ENCODE results near the gene IGLL1. TPM values are rescaled to one million over a fixed set of nuclear protein-coding genes. Genes with fewer than 3 reads are reported as not detected.
"Not testable (repeated sequence)": the region's sequence is repeated elsewhere in the genome, so short reads cannot be mapped to it uniquely, and the experiment has no call there.

IGLL1 gene
- total RNA-seq, 1 donor from 2014 or later, result 0.21 TPM

DNA sequence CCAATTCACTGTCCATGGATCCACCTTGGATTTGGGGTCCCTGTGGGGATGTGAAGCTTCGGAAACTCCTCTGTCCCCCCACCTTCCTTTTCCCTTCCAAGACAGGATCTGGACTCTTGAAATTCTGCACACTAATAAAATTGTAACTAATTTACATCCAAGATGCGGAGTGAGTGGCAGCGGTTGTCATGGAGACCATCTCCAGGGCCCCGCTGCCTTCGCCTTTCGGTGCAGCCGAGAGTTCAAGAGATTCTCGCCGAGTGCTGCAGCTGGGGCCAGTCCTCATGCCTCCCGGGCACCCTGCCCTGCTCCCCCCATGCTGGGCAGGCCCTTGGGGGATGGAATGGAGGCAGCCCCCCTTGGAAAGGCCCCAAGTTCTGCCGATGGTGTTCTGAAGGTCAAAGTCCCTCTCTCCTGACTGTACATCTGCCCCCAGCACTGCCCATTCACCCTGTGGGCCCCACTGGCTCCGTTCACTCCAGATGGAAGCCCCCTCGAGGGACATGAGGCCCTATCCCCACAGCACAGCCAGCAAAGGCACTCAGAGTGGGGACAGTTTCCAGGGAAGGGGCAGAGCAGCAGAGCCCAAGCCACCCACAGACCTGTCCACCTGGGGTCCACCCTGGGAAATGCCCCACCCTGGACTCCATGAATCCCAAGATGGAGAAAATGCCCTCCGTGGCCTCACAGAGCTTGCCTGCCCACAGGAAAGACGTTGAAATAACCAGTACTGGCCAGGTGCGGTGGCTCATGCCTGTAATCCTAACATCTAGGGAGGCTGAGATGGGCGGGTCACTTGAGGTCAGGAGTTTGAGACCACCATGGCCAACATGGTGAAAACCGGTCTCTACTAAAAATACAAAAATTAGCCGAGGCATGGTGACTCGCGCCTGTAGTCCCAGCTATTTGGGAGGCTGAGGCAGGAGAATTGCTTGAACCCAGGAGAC, 25.9 kb downstream of the IGLL1 start:
- Mint-ChIP-seq H3K9me3 (no peaks in the 10 kb centered on the region), H3K4me1 (ENCODE audit: low read depth) (no peaks in the 10 kb centered on the region), H3K36me3 (ENCODE audit: low read depth) (no peaks in the 10 kb centered on the region), H3K27ac (no peak overlapping the region), H3K4me3 (ENCODE audit: low read depth) (no peak overlapping the region), H3K27me3 (ENCODE audit: low read depth) (peaks cover 2% of the 10 kb centered on the region)
- no peak for DNase-seq (ENCODE audit: low spot score)
- intact Hi-C loops (cut with micrococcal nuclease), result no loop called here

DNA sequence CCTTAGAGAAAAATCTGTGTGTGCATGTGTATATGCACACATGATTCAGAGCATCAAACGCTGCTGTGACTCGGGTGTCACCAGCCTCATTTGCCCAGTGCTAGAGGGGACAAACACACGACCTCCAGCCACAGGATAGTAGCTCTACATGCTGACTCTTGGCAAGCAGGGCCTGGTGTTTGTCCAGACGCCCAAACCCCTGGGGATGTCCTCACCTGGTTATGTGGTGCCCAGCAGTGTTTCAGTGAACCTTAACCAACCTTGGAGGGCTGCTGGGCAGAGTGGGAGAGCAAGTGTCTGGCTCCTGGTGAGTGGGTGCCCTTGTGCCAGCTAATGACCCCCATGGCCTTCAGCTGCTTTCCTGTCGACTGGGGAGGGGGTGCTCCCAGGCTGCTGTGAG, 26.7 kb downstream of the IGLL1 start:
- DNase-seq (ENCODE audit: low spot score), result no peak
- Mint-ChIP-seq H3K27ac (no peak overlapping the region), H3K4me3 (ENCODE audit: low read depth) (no peak overlapping the region), H3K9me3 (no peaks in the 10 kb centered on the region), H3K36me3 (ENCODE audit: low read depth) (no peaks in the 10 kb centered on the region), H3K27me3 (ENCODE audit: low read depth) (peaks cover 2% of the 10 kb centered on the region), H3K4me1 (ENCODE audit: low read depth) (no peaks in the 10 kb centered on the region)
- intact Hi-C loops (cut with micrococcal nuclease), result no loop called here

DNA sequence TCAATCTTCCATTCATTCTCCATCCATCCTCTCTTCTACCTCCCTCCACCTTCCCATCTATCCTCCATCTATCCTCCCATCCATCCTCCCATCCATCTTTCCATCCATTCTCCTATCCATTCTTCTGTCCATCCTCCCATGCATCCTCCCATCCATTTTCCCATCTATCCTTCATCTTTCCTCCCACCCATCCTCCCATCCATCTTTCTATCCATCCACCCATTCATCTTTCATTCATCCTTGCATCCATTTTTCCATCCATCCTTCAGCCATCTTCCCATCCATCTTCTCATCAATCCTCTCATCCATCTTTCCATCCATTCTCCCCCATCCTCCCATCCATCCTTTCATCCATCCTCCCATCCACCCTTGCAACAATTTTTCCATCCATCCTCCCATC, 27.5 kb downstream of the IGLL1 start:
- Mint-ChIP-seq H3K27me3 (ENCODE audit: low read depth) (peaks cover 2% of the 10 kb centered on the region), H3K27ac (no peak overlapping the region), H3K9me3 (peaks cover 5% of the 10 kb centered on the region), H3K36me3 (ENCODE audit: low read depth) (no peaks in the 10 kb centered on the region), H3K4me3 (ENCODE audit: low read depth) (no peak overlapping the region), H3K4me1 (ENCODE audit: low read depth) (no peaks in the 10 kb centered on the region)
- no peak for DNase-seq (ENCODE audit: low spot score)
- intact Hi-C loops (cut with micrococcal nuclease), result no loop called here

DNA sequence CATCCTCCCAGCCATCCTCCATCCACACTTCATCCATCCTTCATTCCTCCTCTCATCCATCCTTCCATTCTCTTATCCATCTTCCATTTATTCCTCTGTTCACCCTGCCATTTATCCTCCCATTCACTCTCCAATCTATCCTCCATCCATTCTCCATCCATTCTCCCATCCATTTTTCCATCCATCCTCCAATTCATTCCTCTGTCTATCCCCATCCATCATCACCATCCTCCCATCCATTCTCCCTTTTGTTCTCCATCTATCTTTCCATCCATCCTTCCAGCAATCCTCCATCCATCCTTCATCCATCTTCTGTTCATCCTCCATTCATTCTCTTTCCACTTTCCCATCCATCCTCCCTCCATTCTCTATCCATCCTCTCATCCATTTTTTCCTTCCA, 28.7 kb downstream of the IGLL1 start:
- H3K27me3 Mint-ChIP-seq (ENCODE audit: low read depth), result no peaks in the 10 kb centered on the region
- DNase-seq (ENCODE audit: low spot score), result no peak
- H3K27ac Mint-ChIP-seq, result no peak overlapping the region
- H3K9me3 Mint-ChIP-seq, result peaks cover 7% of the 10 kb centered on the region
- no peaks in the 10 kb centered on the region for H3K36me3 Mint-ChIP-seq (ENCODE audit: low read depth)
- intact Hi-C loops (cut with micrococcal nuclease), result no loop called here
- H3K4me3 Mint-ChIP-seq (ENCODE audit: low read depth), result no peak overlapping the region
- no peaks in the 10 kb centered on the region for H3K4me1 Mint-ChIP-seq (ENCODE audit: low read depth)

DNA sequence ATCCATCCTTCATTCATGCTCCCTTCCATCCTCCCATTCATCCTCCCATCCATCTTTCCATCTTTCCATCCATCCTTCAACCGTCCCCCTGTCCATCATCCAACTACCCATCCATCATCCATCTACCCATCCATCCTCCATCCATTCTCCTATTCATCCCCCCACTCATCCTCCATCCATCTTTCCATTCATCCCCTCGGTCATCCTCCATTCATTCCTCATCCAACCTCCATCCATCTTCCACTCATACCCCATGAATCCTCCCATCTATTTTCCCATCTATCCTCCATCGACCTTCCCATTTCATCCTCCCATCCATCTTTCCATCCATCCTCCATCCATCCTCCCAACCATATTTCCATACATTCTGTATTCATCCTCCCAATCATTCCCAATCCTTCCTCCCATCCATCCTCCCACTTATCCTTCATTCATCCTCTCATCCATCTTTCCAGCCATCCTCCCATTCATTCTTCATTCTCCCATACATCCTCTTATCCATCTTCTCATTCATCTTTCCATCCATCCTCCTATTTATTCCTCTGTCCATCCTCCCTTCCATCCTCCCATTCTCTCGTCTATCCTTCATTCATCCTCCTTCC, 29.9 kb downstream of the IGLL1 start:
- Mint-ChIP-seq H3K27me3 (ENCODE audit: low read depth) (no peaks in the 10 kb centered on the region), H3K9me3 (peaks cover 7% of the 10 kb centered on the region), H3K4me1 (ENCODE audit: low read depth) (no peaks in the 10 kb centered on the region), H3K27ac (no peak overlapping the region), H3K4me3 (ENCODE audit: low read depth) (no peak overlapping the region), H3K36me3 (ENCODE audit: low read depth) (no peaks in the 10 kb centered on the region)
- no peak for DNase-seq (ENCODE audit: low spot score)
- intact Hi-C loops (cut with micrococcal nuclease), result no loop called here

DNA sequence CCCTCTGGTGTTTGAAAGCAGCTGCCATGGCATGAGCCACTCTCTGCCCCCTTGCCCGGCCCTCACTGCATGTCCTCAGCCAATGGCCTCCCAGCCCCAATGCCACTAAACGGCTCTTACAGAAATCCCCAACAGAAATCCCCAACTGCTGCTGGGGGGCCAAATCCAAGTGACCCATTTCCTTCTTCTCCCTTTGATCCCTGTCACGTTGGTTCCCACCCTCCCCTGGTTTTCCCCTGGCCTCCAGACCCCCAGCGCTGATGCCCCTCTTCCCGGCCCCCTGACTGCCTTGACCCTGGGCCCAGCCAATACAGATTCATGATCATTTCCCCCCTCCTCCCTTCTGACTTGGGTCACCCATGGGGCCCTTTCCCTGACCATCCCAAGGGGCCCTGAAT, 30.9 kb downstream of the IGLL1 start:
- no peak for DNase-seq (ENCODE audit: low spot score)
- H3K4me3 Mint-ChIP-seq (ENCODE audit: low read depth), result no peak overlapping the region
- H3K27ac Mint-ChIP-seq, result no peak overlapping the region
- H3K27me3 Mint-ChIP-seq (ENCODE audit: low read depth), result no peaks in the 10 kb centered on the region
- intact Hi-C loops (cut with micrococcal nuclease), result no loop called here
- peaks cover 7% of the 10 kb centered on the region for H3K9me3 Mint-ChIP-seq
- H3K4me1 Mint-ChIP-seq (ENCODE audit: low read depth), result no peaks in the 10 kb centered on the region
- H3K36me3 Mint-ChIP-seq (ENCODE audit: low read depth), result no peaks in the 10 kb centered on the region

DNA sequence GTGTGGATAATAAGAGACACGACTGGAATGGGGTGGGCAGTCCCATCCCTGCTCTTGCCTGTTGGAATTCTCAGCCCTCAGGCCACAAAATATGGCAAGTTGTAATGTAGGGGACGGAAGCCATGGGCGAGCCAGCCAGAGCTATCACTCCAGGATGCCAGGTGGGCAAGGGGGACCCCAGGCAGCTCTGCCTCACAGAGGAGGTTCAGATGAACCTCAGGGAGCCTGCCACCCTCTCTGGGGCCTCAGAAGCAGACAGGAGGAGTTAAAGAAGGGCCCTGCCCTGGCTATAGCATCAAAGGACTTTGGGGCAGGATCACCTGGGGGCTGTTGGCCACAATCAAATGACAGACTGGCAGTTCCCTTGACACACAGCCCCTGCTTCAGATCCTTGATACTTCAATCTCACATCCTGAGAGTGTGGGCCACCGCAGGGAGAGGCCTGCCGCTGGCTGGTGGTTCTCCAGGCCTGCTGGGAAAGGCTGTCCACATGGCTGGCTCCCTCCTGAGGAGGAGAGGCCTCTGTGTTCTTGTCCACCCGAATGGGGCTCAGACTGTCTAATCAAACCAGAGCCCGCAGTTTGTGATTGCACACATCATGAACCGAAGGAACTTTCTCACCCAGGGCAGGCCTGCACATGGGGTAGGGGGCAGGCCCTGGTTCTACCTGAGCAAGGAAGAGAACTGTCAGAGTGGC, 31.4 kb downstream of the IGLL1 start:
- no peaks in the 10 kb centered on the region for H3K36me3 Mint-ChIP-seq (ENCODE audit: low read depth)
- peaks cover 7% of the 10 kb centered on the region for H3K9me3 Mint-ChIP-seq
- intact Hi-C loops (cut with micrococcal nuclease), result no loop called here
- no peaks in the 10 kb centered on the region for H3K4me1 Mint-ChIP-seq (ENCODE audit: low read depth)
- H3K27ac Mint-ChIP-seq, result no peak overlapping the region
- H3K4me3 Mint-ChIP-seq (ENCODE audit: low read depth), result no peak overlapping the region
- peaks cover 3% of the 10 kb centered on the region for H3K27me3 Mint-ChIP-seq (ENCODE audit: low read depth)
- no peak for DNase-seq (ENCODE audit: low spot score)

DNA sequence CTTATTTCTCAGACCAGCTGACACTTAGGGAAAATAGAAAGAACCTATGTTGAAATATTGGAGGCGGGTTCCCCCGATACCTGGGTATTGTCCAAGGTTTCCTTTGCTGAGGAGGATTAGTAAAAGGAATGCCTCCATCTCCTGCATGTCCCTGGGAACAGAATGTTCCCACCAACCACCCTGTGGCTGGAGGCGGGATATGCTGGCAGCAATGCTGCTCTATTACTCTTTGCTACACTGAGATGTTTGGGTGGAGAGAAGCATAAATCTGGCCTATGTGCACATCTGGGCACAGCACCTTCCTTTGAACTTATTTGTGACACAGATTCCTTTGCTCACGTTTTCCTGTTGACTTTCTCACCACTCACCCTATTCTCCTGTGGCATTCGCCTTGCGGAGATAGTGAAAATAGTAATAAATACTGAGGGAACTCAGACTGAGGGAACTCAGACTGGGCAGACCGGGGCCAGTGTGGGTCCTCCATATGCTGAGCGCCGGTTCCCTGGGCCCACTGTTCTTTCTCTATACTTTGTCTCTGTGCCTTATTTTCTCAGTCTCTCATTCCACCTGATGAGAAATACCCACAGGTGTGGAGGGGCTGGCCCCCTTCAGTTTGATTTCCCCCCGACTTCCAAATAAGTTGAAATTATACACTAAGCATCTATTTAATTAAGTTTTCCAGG, 32.1 kb downstream of the IGLL1 start:
- no peak overlapping the region for H3K27ac Mint-ChIP-seq
- intact Hi-C loops (cut with micrococcal nuclease), result no loop called here
- H3K4me3 Mint-ChIP-seq (ENCODE audit: low read depth), result no peak overlapping the region
- peaks cover 5% of the 10 kb centered on the region for H3K27me3 Mint-ChIP-seq (ENCODE audit: low read depth)
- peaks cover 7% of the 10 kb centered on the region for H3K9me3 Mint-ChIP-seq
- no peak for DNase-seq (ENCODE audit: low spot score)
- no peaks in the 10 kb centered on the region for H3K4me1 Mint-ChIP-seq (ENCODE audit: low read depth)
- no peaks in the 10 kb centered on the region for H3K36me3 Mint-ChIP-seq (ENCODE audit: low read depth)

DNA sequence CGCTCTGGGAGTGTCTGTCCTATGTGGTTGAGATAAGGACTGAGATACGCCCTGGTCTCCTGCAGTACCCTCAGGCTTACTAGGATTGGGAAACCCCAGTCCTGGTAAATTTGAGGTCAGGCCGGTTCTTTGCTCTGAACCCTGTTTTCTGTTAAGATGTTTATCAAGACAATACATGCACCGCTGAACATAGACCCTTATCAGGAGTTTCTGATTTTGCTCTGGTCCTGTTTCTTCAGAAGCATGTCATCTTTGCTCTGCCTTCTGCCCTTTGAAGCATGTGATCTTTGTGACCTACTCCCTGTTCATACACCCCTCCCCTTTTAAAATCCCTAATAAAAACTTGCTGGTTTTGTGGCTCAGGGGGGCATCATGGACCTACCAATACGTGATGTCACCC, 32.7 kb downstream of the IGLL1 start:
- H3K4me1 Mint-ChIP-seq (ENCODE audit: low read depth); H3K27me3 Mint-ChIP-seq (ENCODE audit: low read depth); H3K36me3 Mint-ChIP-seq (ENCODE audit: low read depth); H3K4me3 Mint-ChIP-seq (ENCODE audit: low read depth); intact Hi-C loops (cut with micrococcal nuclease); H3K27ac Mint-ChIP-seq; H3K9me3 Mint-ChIP-seq; DNase-seq (ENCODE audit: low spot score): not testable (repeated sequence)

DNA sequence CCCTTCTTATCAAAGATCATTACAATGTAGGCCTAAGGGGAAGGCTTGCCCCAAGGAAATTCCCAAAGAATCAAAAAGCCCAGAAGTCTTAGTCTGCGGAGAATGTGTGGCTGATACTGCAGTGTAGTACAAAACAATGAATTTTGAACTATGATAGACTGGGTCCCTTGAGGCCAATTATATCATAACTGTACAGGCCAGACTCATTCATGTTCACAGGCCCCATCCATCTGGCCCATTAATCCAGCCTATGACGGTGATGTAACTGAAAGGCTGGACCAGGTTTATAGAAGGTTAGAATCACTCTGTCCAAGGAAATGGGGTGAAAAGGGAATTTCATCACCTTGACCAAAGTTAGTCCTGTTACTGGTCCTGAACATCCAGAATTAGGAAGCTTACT, 35.2 kb downstream of the IGLL1 start:
- intact Hi-C loops (cut with micrococcal nuclease), result loop anchor here (5.0 kb wide), 2 partner anchors 47 to 302 kb away; no protein-coding TSS in a partner anchor
- H3K36me3 Mint-ChIP-seq (ENCODE audit: low read depth), result no peaks in the 10 kb centered on the region
- H3K9me3 Mint-ChIP-seq, result peaks cover 7% of the 10 kb centered on the region
- peaks cover 1% of the 10 kb centered on the region for H3K4me1 Mint-ChIP-seq (ENCODE audit: low read depth)
- no peak overlapping the region for H3K4me3 Mint-ChIP-seq (ENCODE audit: low read depth)
- peaks cover 10% of the 10 kb centered on the region for H3K27me3 Mint-ChIP-seq (ENCODE audit: low read depth)
- no peak overlapping the region for H3K27ac Mint-ChIP-seq
- no peak for DNase-seq (ENCODE audit: low spot score)

DNA sequence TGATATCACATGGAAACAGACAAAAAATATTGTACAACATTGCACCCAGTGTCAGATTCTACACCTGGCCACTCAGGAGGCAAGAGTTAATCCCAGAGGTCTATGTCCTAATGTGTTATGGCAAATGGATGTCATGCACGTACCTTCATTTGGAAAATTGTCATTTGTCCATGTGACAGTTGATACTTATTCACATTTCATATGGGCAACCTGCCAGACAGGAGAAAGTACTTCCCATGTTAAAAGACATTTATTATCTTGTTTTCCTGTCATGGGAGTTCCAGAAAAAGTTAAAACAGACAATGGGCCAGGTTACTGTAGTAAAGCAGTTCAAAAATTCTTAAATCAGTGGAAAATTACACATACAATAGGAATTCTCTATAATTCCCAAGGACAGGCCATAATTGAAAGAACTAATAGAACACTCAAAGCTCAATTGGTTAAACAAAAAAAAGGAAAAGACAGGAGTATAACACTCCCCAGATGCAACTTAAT, 36.5 kb downstream of the IGLL1 start:
- H3K4me3 Mint-ChIP-seq (ENCODE audit: low read depth); H3K9me3 Mint-ChIP-seq; DNase-seq (ENCODE audit: low spot score); H3K36me3 Mint-ChIP-seq (ENCODE audit: low read depth); H3K27ac Mint-ChIP-seq; H3K4me1 Mint-ChIP-seq (ENCODE audit: low read depth): not testable (repeated sequence)
- intact Hi-C loops (cut with micrococcal nuclease), result loop anchor here (5.0 kb wide), 2 partner anchors 49 to 304 kb away; no protein-coding TSS in a partner anchor
- H3K27me3 Mint-ChIP-seq (ENCODE audit: low read depth), result peaks cover 14% of the 10 kb centered on the region

DNA sequence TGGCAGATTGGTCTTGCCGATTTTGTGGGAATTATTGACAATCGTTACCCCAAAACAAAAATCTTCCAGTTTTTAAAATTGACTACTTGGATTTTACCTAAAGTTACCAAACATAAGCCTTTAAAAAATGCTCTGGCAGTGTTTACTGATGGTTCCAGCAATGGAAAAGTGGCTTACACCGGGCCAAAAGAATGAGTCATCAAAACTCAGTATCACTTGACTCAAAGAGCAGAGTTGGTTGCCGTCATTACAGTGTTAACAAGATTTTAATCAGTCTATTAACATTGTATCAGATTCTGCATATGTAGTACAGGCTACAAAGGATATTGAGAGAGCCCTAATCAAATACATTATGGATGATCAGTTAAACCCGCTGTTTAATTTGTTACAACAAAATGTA, 37.2 kb downstream of the IGLL1 start:
- intact Hi-C loops (cut with micrococcal nuclease), result loop anchor here (5.0 kb wide), 2 partner anchors 49 to 304 kb away; no protein-coding TSS in a partner anchor
- H3K27ac Mint-ChIP-seq, result no peak overlapping the region
- peaks cover 18% of the 10 kb centered on the region for H3K27me3 Mint-ChIP-seq (ENCODE audit: low read depth)
- no peak overlapping the region for H3K4me3 Mint-ChIP-seq (ENCODE audit: low read depth)
- DNase-seq (ENCODE audit: low spot score), result no peak
- H3K4me1 Mint-ChIP-seq (ENCODE audit: low read depth), result peaks cover 8% of the 10 kb centered on the region
- H3K36me3 Mint-ChIP-seq (ENCODE audit: low read depth), result no peaks in the 10 kb centered on the region
- H3K9me3 Mint-ChIP-seq, result peaks cover 5% of the 10 kb centered on the region
